Aorta (tissue), 5 donors: ENCODE results near the gene KHDC3L. TPM values are rescaled to one million over a fixed set of nuclear protein-coding genes. Genes with fewer than 3 reads are reported as not detected.
A peak's percentile ranks its signal among the peaks of the same experiment; 100 is the strongest.

Source experiments
- ATAC-seq: fragments of 200-7000 bp; cut with Tn5 transposase; one replicate; pipeline ENCODE4 v1.9.1; 2022; ENCODE audit warnings: moderate library complexity; ENCODE audit not compliant: low FRiP score
- DNase-seq, 2 donors: peaks; one replicate each; pipeline ENCODE4 v3.0.0-alpha.2; 2020
- H3K27ac ChIP-seq, 2 donors: one replicate each; pipeline ENCODE4 v1.5.1; 2013; ENCODE audit warnings: low read length in 2 of 2, mild to moderate bottlenecking in 2 of 2, moderate library complexity in 2 of 2, control low read depth in 1 of 2, inconsistent platforms in 1 of 2, low read depth in 1 of 2
- H3K27me3 ChIP-seq, 2 donors: one replicate each; pipeline ENCODE4 v1.6.1; 2013; ENCODE audit warnings: control low read depth in 1 of 2, low read length in 1 of 2, mild to moderate bottlenecking in 1 of 2, moderate library complexity in 1 of 2; ENCODE audit not compliant: insufficient read depth in 2 of 2, control insufficient read depth in 1 of 2
- H3K36me3 ChIP-seq, 2 donors: one replicate each; pipeline ENCODE4 v1.6.1; 2013; ENCODE audit warnings: control low read depth in 1 of 2, low read length in 1 of 2, mild to moderate bottlenecking in 1 of 2; ENCODE audit not compliant: insufficient read depth in 2 of 2, control insufficient read depth in 1 of 2
- H3K4me1 ChIP-seq, 2 donors: one replicate each; pipeline ENCODE4 v1.6.1; 2013; ENCODE audit warnings: low read length in 2 of 2, control low read depth in 1 of 2, mild to moderate bottlenecking in 1 of 2, moderate library complexity in 1 of 2; ENCODE audit not compliant: insufficient read depth in 2 of 2, control insufficient read depth in 1 of 2
- H3K4me3 ChIP-seq, 2 donors: one replicate each; pipeline ENCODE4 v1.5.1; 2013; ENCODE audit warnings: low read length in 2 of 2, control low read depth in 1 of 2, mild to moderate bottlenecking in 1 of 2
- H3K9me3 ChIP-seq: one replicate; pipeline ENCODE4 v1.6.1; 2013; ENCODE audit warnings: mild to moderate bottlenecking, low read length; ENCODE audit not compliant: control insufficient read depth
- WGBS, 2 donors: extraction: QIAGEN DNeasy Blood & Tissue Kit; methylation state at CpG; one replicate each; pipeline ENCODE4 v1.1.7; 2013; 5-methylcytosine and 5-hydroxymethylcytosine counted together
- intact Hi-C, 2 donors: fragments of 100-400 bp; cut with DNase I; formaldehyde crosslinking; loops; one replicate each; pipeline versions ENCODE4 v1.14.2 to v1.15.0; 2022
- polyA plus RNA-seq, 2 donors: library from polyadenylated mRNA; stranded (reverse); fragments of 200-250 nt; gene quantifications; one replicate each; pipeline ENCODE4 v1.2.3, GENCODE V29; 2013
- total RNA-seq, 2 donors: library from RNA; stranded (reverse); fragmentation: NEBNext Ultra II Directional; extraction: Animal tissue kit (Norgen Biotek cat#: 25700); gene quantifications; one replicate each; pipeline ENCODE4 v1.2.1, GENCODE V29; 2021
- donor health status: healthy with polysubstance abuse.
- donor health status: Bipolar disorder and iron deficiency.
- donor health status: DM: no; HTN: no; CAD: no.
- donor health status: DM: no; HTN: no; CAD: no.
- donor health status: DM: yes; HTN: yes; CAD: no.

The KHDC3L gene
- total and polyA plus RNA-seq, 4 donors = not detected

DNA sequence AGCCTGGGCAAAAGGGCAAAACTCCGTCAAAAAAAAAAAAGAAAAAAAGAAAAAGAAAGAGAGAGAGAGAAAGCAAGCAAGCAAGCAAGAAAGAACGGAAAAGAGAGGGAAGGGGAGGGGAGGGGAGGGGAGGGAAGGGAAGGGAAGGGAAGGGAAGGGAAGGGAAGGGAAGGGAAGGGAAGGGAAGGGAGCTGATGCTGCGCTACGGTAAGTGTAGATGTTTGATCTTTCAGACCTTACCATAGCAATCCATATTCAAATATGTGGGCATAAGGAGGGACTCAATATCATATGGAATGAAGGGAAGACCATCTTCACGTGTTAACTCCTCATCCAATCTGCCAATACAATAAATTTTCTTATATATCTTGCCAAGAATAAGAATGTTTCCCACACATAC, 20.3 kb upstream of the KHDC3L start:
- ATAC-seq (no peak), DNase-seq (no peak)
- 76 to 78% methylated on average over 4 to 5 of the region's 5 CpGs for WGBS, 2 donors
- H3K4me1 ChIP-seq = no peaks in the 10 kb centered on the region
- H3K4me3 ChIP-seq = no peak overlapping the region
- no peaks in the 10 kb centered on the region for H3K9me3 ChIP-seq
- no peaks in the 10 kb centered on the region for H3K27me3 ChIP-seq
- no peak overlapping the region for H3K27ac ChIP-seq
- H3K36me3 ChIP-seq = no peaks in the 10 kb centered on the region
- intact Hi-C loops = no loop called here

DNA sequence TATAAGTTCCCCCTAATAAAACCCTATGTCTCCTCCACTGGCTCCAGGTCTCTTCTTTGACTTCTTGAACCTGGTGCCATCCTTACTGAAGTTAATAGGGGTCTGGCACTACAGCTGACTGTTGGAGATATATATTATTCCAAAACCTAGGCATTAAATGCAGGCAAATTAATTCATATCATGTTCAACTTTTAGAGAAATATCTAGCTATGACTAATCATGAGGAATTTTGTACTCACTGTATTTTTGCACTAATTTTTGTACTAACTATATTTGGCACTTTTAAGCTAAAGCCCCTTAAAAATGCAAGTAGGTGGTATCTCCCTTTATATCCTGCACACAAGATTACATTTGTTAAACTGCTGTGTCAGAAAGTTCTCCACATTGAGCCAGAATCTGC, 19.3 kb upstream of the KHDC3L start:
- ATAC-seq = no peak
- intact Hi-C loops = no loop called here
- H3K27ac ChIP-seq = no peak overlapping the region
- H3K27me3 ChIP-seq = no peaks in the 10 kb centered on the region
- DNase-seq = no peak
- H3K9me3 ChIP-seq = no peaks in the 10 kb centered on the region
- H3K36me3 ChIP-seq = no peaks in the 10 kb centered on the region
- H3K4me3 ChIP-seq = no peak overlapping the region
- H3K4me1 ChIP-seq = no peaks in the 10 kb centered on the region

GRCh38 chr6:73348550-73349204, 13.8 kb upstream of the KHDC3L start:
- ATAC-seq (peak; percentile 41), DNase-seq (no peak)
- Histone ChIP-seq H3K27me3 (no peaks in the 10 kb centered on the region), H3K9me3 (no peaks in the 10 kb centered on the region), H3K4me1 (no peaks in the 10 kb centered on the region), H3K4me3 (no peak overlapping the region), H3K36me3 (no peaks in the 10 kb centered on the region), H3K27ac (no peak overlapping the region)
- intact Hi-C loops = no loop called here
- 44 to 48% methylated on average over 33 of the region's 33 CpGs for WGBS, 2 donors

DNA sequence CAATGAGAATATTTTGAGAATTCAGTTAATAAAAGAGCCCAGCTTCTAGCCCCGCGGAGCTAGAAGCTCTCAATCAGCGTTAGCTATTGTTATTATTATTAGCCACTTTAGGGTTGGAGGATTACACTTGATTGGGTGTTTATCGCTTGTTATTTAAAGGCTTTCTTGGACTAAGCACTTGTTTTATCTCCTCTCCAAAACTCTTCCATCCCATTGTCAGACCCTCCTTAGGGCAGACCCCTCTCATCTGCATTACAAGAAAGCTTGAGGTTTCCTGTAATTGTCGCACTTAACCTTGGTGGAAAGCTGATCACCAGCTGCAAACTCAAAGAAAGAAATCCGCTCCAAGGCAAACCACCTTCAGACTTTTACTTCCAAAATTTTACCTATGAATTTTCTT, 13.1 kb upstream of the KHDC3L start:
- 30 to 31% methylated on average over 6 of the region's 6 CpGs for WGBS, 2 donors

GRCh38 chr6:73353636-73354593, 8.5 kb upstream of the KHDC3L start, which contains the start of gene DPPA5:
Gene DPPA5 (minus strand): TSS chr6:73354276. CDS start chr6:73354225, 51 bp downstream.
- Histone ChIP-seq H3K4me3 (no peak within 1 kb of the TSS), H3K9me3 (no peaks in the 10 kb centered on the region), H3K27ac (no peak within 1 kb of the TSS), H3K36me3 (no peaks in the 10 kb centered on the region), H3K27me3 (no peaks in the 10 kb centered on the region), H3K4me1 (no peaks in the 10 kb centered on the region)
- WGBS, 2 donors = 79 to 88% methylated on average over 59 of the region's 59 CpGs
- intact Hi-C loops = no loop called here
- DNase-seq (no peak), ATAC-seq (no peak)

More for the DNA sequence above, 13.1 kb upstream of the KHDC3L start:
- intact Hi-C loops = no loop called here
- Histone ChIP-seq H3K4me1 (no peaks in the 10 kb centered on the region), H3K27ac (no peak overlapping the region), H3K36me3 (no peaks in the 10 kb centered on the region), H3K9me3 (no peaks in the 10 kb centered on the region), H3K27me3 (no peaks in the 10 kb centered on the region), H3K4me3 (no peak overlapping the region)
- no peak for DNase-seq
- no peak for ATAC-seq

DNA sequence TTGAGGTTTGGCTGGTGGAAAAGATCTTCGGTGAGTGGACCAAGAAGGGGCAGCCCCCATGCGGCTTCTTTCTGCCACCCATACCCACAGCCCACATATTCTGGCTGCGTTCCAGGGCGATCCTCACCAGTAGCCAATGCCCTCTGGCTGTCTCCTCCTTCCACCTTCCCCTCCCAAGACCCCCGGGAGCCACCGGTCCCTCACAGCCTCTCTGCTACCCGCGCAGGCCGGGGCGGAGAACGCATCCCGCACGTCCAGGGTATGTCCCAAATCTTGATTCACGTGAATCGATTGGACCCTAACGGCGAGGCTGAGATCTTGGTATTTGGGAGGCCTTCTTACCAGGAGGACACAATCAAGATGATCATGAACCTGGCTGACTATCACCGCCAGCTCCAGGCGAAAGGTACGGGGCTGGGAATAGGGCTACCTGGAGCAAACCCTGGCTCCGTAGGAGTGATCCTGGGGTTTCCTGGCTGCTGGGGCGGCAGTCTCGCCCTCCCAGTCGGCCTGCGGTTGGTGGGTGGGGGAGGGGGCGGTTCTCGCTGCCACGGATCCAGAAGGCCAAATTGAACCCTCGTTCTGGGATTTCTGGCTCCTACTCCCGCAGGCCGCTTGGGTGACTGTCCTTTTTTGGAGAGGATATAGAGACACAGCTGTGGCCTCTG, 545 bp downstream of the KHDC3L start:
- ATAC-seq = no peak
- intact Hi-C loops = no loop called here
- H3K27me3 ChIP-seq = no peaks in the 10 kb centered on the region
- H3K36me3 ChIP-seq = no peaks in the 10 kb centered on the region
- no peak overlapping the region for H3K4me3 ChIP-seq
- no peak overlapping the region for H3K27ac ChIP-seq
- DNase-seq = no peak
- no peaks in the 10 kb centered on the region for H3K9me3 ChIP-seq
- 93% methylated on average over 26 to 31 of the region's 31 CpGs for WGBS, 2 donors
- H3K4me1 ChIP-seq = no peaks in the 10 kb centered on the region

GRCh38 chr6:73363537-73363875, 1.0 kb downstream of the KHDC3L start:
- 97 to 98% methylated on average over 23 of the region's 23 CpGs for WGBS, 2 donors
- Histone ChIP-seq H3K4me3 (no peak overlapping the region), H3K36me3 (no peaks in the 10 kb centered on the region), H3K27me3 (no peaks in the 10 kb centered on the region), H3K27ac (no peak overlapping the region), H3K4me1 (no peaks in the 10 kb centered on the region), H3K9me3 (no peaks in the 10 kb centered on the region)
- ATAC-seq (no peak), DNase-seq (no peak)
- intact Hi-C loops = no loop called here

DNA sequence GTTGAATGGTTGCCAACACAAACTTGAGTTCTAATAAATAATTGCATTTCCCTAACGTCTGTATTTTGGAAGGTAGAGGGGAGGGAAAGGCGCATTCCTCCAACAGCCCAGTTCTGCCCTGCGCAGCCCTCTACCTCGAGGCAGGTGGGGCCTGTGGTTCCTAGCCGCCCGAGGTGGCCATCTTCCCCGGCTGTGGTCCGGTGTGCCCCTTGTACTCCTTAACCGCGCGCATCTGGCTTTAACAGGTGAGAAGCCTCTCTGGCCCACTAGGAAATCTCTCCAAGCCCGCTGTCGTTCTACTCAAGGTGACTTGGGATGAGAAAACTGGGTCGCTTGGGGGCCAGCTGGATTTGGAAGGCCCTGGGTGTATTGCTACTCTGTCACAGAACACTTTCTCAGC, 1.7 kb downstream of the KHDC3L start:
- DNase-seq (no peak), ATAC-seq (no peak)
- Histone ChIP-seq H3K4me3 (no peak overlapping the region), H3K36me3 (no peaks in the 10 kb centered on the region), H3K9me3 (no peaks in the 10 kb centered on the region), H3K27ac (no peak overlapping the region), H3K4me1 (no peaks in the 10 kb centered on the region), H3K27me3 (no peaks in the 10 kb centered on the region)
- WGBS, 2 donors = 86 to 90% methylated on average over 14 of the region's 14 CpGs
- intact Hi-C loops = no loop called here
